ENCODE measurements around the gene ABHD8.

GRCh38 chr19:17346109-17346671 lies 43.0 kb upstream of the ABHD8 start:
- TF ChIP-seq CTCF (IDR thresholded peaks at IDR 0.05) (peak; percentile 89 to 94 (median 90)), POLR2A (IDR thresholded peaks at IDR 0.05) (no peak)

Data from Peyer's patch (tissue), 4 donors.